ENCODE results near the gene IFI44L. TPM values are rescaled to one million over a fixed set of nuclear protein-coding genes. Genes with fewer than 3 reads are reported as not detected.

Gene IFI44L
- polyA plus RNA-seq, 1 donor (not counting 4 experiments of a cell fraction or from before 2014, with no cell fraction given), result 34.8 TPM

DNA sequence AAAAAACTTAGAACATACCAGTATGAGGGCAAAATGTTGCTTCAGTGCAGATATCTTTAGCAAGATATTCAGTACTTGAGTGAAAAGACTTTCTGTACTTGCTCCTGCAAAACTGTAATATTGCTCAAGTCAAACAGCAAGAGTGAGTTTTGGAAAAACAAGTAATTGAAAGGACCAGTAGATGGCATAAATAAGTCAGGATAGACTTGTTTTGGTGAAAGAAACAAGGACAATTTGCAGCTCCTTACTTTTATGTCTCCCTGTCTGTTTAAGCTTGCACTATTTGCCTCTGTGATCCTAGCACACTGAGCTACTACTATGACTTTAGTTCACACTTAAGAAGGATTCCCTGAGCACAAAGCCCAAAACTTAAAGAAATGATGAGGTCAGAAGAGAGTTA lies 68.4 kb downstream of the IFI44L start:
- Histone ChIP-seq H4K20me1 (ENCODE audit: control insufficient read depth, extremely low read depth, insufficient read depth, low read length) (no peaks in the 10 kb centered on the region), H3K27ac (ENCODE audit: control insufficient read depth, insufficient read depth, low read length) (no peak overlapping the region), H3K4me2 (ENCODE audit: control insufficient read depth, extremely low read depth, insufficient read depth, low read depth, low read length) (no peak overlapping the region), H3K4me1 (ENCODE audit: control insufficient read depth, extremely low read depth, insufficient read depth, low read length) (peaks cover 4% of the 10 kb centered on the region), H3K27me3 (ENCODE audit: control insufficient read depth, extremely low read depth, insufficient read depth, low read length) (no peaks in the 10 kb centered on the region), H3K79me2 (ENCODE audit: control insufficient read depth, insufficient read depth, low read length) (no peaks in the 10 kb centered on the region), H3K9ac (ENCODE audit: control insufficient read depth, extremely low read depth, insufficient read depth, low read length) (no peak overlapping the region), H3K4me3 (ENCODE audit: control insufficient read depth in 2 of 3, extremely low read depth in 1 of 3, insufficient read depth in 2 of 3, low read depth in 1 of 3, low read length in 3 of 3) (no peak overlapping the region), H3K36me3 (ENCODE audit: control insufficient read depth in 2 of 2, extremely low read depth in 1 of 2, insufficient read depth in 2 of 2, low read length in 2 of 2) (no peaks in the 10 kb centered on the region), H3K9me3 (ENCODE audit: control insufficient read depth, low read depth, low read length) (no peaks in the 10 kb centered on the region), H3K9me1 (ENCODE audit: control insufficient read depth, extremely low read depth, insufficient read depth, low read length) (no peaks in the 10 kb centered on the region), H2AFZ (ENCODE audit: control insufficient read depth, low read length) (no peak overlapping the region)
- FAIRE-seq (peak; percentile 20), DNase-seq (ENCODE audit: low read depth, low spot score) (no peak)
- dilution Hi-C loops (cut with MboI; ENCODE audit: extremely low pct_ligation_motif_present, low sequenced_read_pairs), result no loop called here
- TF ChIP-seq EZH2 (IDR thresholded peaks at IDR 0.05; ENCODE audit: low read length), result no peak
- TF ChIP-seq, protein P1, sequence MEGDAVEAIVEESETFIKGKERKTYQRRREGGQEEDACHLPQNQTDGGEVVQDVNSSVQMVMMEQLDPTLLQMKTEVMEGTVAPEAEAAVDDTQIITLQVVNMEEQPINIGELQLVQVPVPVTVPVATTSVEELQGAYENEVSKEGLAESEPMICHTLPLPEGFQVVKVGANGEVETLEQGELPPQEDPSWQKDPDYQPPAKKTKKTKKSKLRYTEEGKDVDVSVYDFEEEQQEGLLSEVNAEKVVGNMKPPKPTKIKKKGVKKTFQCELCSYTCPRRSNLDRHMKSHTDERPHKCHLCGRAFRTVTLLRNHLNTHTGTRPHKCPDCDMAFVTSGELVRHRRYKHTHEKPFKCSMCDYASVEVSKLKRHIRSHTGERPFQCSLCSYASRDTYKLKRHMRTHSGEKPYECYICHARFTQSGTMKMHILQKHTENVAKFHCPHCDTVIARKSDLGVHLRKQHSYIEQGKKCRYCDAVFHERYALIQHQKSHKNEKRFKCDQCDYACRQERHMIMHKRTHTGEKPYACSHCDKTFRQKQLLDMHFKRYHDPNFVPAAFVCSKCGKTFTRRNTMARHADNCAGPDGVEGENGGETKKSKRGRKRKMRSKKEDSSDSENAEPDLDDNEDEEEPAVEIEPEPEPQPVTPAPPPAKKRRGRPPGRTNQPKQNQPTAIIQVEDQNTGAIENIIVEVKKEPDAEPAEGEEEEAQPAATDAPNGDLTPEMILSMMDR (optimal IDR thresholded peaks at IDR 0.05 in 1 of 3, IDR thresholded peaks at IDR 0.05 in 1 of 3, conservative IDR thresholded peaks at IDR 0.05 in 1 of 3; ENCODE audit: extremely low read depth in 1 of 3, insufficient read depth in 2 of 3, low read length in 3 of 3), result peak in 1 of 3 experiments; percentile 21

- no peak overlapping the region for H3K4me3 ChIP-seq (ENCODE audit: control insufficient read depth in 2 of 3, extremely low read depth in 1 of 3, insufficient read depth in 2 of 3, low read depth in 1 of 3, low read length in 3 of 3)
- no peaks in the 10 kb centered on the region for H3K9me3 ChIP-seq (ENCODE audit: control insufficient read depth, low read depth, low read length)
- H3K9ac ChIP-seq (ENCODE audit: control insufficient read depth, extremely low read depth, insufficient read depth, low read length), result no peak overlapping the region
- H3K9me1 ChIP-seq (ENCODE audit: control insufficient read depth, extremely low read depth, insufficient read depth, low read length), result no peaks in the 10 kb centered on the region
- no peak overlapping the region for H2AFZ ChIP-seq (ENCODE audit: control insufficient read depth, low read length)
- no peak for TF ChIP-seq EZH2 (IDR thresholded peaks at IDR 0.05; ENCODE audit: low read length)
- TF ChIP-seq, protein P1 (optimal IDR thresholded peaks at IDR 0.05 in 1 of 3, IDR thresholded peaks at IDR 0.05 in 1 of 3, conservative IDR thresholded peaks at IDR 0.05 in 1 of 3; ENCODE audit: extremely low read depth in 1 of 3, insufficient read depth in 2 of 3, low read length in 3 of 3), result no peak
- FAIRE-seq (no peak), DNase-seq (ENCODE audit: low read depth, low spot score) (no peak)
- no peaks in the 10 kb centered on the region for H3K79me2 ChIP-seq (ENCODE audit: control insufficient read depth, insufficient read depth, low read length)
- H4K20me1 ChIP-seq (ENCODE audit: control insufficient read depth, extremely low read depth, insufficient read depth, low read length), result no peaks in the 10 kb centered on the region
- no peaks in the 10 kb centered on the region for H3K36me3 ChIP-seq (ENCODE audit: control insufficient read depth in 2 of 2, extremely low read depth in 1 of 2, insufficient read depth in 2 of 2, low read length in 2 of 2)
- no peak overlapping the region for H3K27ac ChIP-seq (ENCODE audit: control insufficient read depth, insufficient read depth, low read length)
- dilution Hi-C loops (cut with MboI; ENCODE audit: extremely low pct_ligation_motif_present, low sequenced_read_pairs), result no loop called here
- H3K27me3 ChIP-seq (ENCODE audit: control insufficient read depth, extremely low read depth, insufficient read depth, low read length), result no peaks in the 10 kb centered on the region
- peaks cover 4% of the 10 kb centered on the region for H3K4me1 ChIP-seq (ENCODE audit: control insufficient read depth, extremely low read depth, insufficient read depth, low read length)
- no peak overlapping the region for H3K4me2 ChIP-seq (ENCODE audit: control insufficient read depth, extremely low read depth, insufficient read depth, low read depth, low read length)
Observed at GRCh38 chr1:78690516-78690915, 70.3 kb downstream of the IFI44L start.
